Pons (tissue), 1 donor: ENCODE measurements around the gene VDR.
"Not testable (repeated sequence)": the region's sequence is repeated elsewhere in the genome, so short reads cannot be mapped to it uniquely, and the experiment has no call there.

ENCODE experiments used
- DNase-seq: peaks from one replicate; pipeline ENCODE4 v3.0.0-alpha.2; 2016; ENCODE audit warnings: low spot score

Gene VDR

DNA sequence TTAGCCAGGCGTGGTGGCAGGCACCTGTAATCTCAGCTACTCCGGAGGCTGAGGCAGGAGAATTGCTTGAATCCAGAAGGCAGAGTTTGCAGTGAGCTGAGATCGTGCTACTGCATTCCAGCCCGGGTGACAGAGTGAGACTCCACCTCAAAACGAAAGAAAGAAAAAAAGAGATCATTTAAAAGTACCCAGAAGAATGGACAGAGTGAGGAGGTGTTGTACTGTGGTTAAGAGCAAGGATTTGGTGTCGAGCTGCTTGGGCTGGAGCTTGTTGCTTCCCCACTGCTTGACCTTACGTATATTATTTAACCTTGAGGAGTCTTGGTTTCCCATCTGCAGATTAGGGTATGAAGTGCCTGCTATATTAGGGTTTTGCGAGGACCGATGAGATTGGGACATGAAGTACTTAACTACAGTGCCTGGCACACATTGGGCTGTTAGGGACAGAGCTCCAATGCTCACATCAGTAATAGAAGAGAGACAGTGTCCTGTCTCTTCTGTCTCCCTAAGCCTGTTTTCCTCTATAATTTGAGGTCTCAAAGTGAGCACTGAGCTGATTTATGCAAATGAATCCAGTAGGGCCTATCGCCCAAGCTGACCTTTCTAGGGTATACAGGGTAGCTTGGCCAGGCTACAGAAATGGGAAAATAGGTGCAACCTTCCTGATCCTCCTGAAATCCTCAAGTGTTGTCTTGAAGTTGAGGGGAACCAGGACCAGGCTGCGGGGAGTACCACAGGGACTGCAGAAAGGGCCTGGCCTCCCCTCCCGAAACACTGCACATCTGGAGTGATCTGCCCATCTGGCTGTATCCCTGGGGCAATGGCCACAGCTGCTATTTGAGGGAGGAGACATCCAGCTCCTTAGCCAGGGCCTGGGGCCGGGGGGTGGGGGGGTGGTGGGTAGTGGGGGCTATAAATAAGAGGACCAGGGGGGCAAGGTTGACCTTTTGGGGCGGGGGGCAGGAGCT lies 76.5 kb downstream of the VDR start:
- no peak for DNase-seq

DNA sequence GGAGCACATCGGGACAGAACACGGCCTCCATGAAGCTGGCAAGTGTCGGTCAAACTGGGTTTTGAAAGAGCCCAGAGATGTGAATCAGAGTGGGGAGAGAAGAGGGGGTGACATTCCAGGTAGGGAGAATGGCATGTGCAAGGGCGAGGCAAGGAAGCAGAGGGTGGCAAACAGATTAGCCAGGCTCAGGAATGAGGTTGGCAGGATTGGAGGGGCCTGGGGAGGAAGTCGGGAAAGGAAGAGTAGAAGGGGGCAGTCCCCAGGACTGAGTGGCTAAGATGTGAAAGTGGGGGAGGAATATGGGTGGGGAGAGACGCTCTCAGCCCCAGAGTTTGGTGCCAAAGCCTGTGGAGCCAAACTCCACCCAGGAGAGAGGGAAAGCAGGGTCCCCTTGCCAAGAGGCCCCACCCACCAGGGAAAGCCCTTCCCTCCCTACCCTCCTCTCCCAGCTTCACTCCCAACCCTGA lies 79.6 kb downstream of the VDR start:
- no peak for DNase-seq

DNA sequence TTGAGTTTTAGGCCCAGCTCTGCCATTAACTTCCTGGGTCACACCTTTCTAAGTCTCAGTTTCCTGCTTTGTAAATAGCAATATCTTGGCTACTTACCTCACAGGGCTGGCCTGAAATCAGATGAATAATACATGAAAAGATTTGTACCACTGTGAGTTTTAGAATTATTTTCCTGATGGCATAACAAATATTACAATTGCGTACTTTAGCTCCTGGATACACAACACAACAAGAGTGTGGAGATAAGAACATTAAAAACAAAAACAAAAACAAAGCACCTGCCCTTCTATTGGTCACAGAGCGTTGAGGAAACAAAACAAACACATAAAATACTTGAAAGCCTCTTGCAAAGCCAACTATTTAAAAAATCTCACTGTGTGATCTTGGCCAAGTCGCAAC lies 80.2 kb downstream of the VDR start:
- no peak for DNase-seq

DNA sequence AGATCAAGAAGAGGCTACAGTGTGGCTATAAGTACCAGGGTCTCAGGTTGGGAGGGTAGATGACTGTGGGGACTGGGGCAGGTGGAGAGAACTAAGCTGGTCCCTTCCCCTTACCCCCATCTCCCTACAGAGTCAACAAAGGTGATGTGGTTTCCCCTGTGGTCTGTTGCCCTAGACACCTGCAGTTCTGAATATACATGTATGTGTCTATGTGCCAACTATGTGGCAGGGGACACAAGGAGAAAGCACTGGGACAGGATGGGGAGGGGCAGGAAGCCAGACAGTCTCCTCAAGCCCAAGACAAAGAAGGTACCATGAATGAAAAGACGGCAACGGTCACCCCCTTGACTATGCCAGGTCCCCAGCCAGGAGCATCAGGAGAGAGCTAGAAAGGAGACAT lies 80.6 kb downstream of the VDR start:
- no peak for DNase-seq

DNA sequence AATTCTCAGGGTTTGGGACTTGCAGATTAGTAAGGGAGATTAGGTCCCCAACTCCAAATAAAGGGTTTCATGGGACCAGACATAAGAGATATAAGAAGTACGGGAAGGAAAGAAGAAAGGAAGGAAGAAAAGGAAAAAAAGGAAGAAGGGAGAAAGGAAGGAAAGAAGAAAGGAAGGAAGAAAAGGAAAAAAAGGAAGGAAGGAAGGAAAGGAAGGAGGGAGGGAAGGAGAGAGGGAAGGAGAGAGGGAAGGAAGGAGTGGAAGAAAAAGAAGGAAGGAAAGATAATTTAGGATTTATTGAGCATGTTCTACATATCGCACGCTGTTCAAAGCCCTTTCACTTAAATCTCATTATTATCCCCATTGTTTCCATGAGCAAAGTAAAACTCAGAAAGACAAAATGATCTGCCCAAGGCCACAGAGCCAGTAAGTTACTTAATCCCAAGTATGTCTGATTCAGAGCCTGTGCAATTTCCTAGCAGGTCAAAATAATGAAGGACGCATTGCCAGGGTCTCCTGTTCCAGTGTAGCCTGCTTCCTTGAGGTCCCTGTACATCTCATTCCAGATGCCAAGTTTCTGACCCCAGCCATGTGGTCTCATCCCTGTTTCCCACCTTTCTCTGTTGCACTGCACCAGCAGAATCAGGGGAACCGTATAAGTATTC lies 81.2 kb downstream of the VDR start:
- no peak for DNase-seq

DNA sequence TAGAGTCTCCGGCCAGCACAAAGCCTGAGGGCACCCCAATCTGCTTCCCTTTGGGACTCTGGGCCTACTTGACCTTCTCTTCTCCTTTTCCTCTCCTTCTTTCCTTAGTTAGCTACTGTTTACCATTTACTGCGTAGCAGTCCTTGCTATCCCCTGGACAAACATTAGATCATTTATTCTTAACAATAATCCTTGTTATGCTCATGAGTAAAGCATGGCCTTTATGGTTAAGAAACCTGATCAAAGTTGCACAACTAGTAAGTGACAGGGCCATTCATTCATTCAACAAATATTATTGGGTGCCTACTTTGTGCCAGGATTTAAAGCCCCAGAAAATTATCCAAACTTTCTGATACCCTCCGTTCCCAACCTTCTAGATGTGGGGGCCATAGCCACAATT lies 81.9 kb downstream of the VDR start:
- DNase-seq, result no peak

DNA sequence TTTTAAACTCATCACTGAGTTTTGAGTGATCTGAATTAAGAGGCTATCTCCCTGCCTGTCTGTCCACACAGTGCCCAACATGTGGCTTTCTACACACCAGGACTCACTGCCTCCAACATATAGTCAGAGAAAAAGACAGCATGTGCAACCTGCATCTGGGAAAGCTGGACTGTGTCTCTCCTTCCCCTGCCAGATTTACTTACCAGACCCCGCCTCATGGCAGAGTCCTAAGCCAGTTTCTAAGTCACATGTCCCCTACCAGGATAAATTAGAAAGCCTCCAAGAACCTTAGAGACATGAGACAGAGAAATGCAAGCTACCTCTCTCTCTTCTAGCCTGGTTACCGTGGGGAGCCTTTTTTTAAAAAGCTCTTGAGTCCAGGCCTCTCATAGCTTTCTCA lies 82.4 kb downstream of the VDR start:
- DNase-seq, result no peak

DNA sequence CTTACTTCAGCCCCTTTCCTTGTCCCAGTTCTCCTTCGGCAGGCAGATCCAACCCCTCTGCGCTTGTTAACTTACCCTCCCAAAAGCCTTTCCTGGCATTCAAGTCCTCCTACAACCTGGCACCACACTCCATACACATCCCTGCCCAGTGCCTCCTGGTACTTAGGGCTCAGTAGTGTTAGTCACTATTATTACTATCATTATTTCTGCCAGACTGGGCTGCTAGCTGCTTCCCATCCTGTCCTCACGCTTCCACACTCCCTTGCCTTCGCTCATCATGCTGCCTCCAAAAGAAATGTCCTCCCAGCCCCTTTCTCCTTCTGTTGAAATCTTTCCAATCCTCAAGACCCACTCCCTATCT lies 83.5 kb downstream of the VDR start:
- no peak for DNase-seq

DNA sequence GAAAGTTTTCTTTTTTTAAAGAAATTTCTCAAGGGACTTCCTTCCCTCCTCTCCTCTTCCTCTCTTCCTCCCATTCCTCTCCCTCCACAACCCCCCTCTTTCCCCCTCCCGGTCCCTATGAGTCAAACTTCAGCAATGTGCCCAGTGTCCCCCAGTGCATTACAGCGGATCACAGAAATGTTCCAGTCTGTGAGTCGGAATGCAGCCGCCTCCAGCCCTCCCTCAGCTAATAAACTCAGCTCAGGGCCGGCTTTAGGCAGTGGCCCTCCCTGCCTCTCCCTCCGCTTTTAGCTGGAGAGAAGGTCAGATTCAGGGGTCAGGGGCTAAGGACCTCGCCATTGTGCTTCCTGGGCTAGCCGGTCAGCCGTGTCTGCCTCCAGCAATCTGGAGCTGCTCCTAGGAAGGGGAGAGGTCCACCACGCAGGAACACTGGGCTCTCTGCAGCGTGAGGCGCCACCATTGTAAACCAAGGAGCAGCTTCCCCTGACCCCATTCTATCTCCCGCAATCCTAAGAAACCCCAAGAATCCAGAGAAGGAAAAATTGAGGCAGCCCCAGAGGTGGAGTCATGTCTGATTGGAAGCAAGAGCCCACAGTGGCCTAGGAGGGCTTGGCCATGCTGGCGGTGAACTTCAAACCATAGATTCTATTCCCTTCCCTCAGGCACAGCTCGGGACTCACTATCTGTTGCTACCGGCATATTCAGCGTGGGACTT lies 84.0 kb downstream of the VDR start:
- no peak for DNase-seq

DNA sequence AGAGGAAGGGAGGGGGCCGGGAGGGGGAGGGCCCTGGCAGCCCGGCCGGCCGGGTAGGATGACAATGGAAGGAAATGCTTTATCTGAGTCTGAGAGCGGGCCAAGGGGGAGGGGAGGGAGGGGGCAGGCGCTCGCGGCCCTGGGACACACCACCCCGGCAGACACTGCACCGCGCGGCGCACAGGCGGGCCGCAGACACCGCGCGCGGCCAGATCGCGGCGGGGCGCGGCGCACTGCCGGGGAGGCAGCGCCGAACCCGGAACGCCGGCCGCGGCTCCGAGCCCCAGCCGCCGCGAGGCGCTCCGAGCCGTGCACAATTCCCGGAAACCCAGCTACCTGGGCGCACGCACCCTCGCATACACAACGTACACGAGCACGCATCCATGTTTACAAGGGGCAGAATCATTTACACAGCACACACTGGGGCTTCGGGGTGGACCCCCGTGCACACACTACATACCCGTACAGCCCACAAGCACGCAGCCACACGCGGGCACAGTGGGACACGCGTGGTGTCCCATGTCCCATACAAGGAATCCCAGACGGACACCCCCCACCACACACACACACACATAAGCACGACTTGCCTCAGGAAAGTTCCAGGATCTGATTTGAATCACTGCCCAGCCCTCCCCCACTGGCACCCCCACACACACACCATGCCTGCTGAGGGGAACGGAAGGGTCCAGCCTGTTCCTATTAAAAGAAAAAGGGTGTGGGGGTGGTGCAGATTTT lies 84.7 kb downstream of the VDR start, which contains the start of gene HDAC7:
Gene HDAC7 (minus strand): TSS at position 8 of the 735 bp plus-strand sequence. CDS start 118 bp downstream, outside the sequence.
- peak; percentile 55 for DNase-seq

DNA sequence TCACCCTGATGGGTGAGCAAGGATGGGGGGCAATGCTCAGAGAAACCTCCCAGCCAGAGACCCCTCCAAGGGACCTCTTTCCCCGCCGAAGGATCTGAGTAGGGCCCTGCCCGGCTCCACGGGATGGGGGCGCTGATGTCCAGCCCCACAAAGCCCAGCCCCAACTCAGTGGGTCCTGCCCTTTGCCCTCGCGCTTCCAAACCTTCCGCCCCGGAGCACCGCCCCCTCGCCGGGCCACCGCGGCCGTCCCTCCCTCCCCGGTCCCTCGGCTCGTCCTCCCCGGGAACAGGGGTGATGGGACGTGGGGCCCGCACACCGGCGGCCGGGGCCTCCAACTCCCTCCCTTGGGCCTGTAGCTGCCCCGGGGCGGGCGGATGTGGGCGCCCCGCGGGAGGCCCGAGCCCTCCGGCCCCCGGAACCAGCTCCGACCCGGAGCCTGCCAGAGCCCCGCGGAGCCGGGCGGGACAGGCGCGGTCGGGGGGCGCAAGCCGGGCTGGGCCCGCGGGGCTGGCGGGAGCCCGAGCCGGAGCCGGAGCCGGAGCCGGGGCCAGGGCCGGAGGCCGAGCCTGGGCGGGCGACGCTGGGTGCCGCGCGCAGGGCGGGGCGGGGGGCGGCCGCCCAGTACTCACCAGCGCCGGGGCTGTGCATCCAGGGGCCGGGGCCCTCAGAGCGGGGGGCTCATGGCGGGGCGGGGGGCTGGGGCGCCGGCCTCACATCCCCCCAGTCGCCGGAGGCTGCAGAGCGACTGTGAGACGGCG lies 85.5 kb downstream of the VDR start:
- no peak for DNase-seq

DNA sequence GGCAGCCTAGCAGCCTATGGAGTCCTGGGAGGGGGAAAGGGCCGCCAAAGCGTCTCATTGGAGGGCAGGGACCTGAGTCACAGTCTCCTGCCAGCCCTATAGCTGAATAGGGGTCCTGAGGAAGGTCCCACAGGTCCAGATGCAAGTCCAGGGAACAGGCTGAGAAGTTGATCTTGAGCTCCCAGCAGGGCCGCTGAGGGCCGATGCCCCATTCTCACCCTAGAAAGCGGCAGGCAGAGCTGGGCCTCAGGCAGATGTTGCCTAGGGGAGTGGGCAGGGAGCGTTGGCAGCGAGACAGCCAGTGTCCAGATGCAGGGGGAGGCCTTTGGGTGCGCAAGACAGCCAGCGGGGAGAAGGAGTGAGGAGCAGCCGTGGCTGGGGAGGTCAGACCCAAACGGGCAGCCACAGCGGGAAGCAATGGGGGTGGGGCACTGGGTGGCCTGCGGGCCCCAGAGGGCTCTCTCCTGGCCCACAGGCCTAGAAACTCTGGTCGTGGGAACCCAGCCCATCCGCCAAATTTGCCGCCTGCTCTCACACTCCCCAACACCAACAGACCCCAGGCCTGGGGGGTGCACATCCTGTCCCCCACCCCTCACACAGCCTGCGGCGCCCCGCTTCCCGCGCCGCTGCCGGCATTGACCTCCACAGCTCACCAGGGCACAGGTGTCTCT lies 86.2 kb downstream of the VDR start:
- no peak for DNase-seq

DNA sequence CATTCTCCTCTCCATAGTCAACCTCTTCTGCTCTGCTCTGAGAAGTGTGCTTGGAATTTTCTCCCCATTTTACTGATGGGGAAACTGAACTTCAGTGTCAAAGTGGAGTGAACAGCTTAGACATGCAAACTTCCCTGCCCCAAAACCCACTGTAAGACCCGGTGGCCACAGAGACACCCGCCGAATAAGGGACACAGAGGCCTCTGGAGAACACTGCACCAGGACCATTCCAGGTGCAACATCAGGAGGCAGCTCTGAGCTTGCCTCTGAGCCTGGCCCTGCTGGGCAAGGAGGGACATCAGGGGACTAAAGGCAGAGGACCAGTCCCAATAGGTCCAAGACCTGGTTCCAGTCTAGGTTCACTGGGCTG lies 86.8 kb downstream of the VDR start:
- DNase-seq, result no peak

DNA sequence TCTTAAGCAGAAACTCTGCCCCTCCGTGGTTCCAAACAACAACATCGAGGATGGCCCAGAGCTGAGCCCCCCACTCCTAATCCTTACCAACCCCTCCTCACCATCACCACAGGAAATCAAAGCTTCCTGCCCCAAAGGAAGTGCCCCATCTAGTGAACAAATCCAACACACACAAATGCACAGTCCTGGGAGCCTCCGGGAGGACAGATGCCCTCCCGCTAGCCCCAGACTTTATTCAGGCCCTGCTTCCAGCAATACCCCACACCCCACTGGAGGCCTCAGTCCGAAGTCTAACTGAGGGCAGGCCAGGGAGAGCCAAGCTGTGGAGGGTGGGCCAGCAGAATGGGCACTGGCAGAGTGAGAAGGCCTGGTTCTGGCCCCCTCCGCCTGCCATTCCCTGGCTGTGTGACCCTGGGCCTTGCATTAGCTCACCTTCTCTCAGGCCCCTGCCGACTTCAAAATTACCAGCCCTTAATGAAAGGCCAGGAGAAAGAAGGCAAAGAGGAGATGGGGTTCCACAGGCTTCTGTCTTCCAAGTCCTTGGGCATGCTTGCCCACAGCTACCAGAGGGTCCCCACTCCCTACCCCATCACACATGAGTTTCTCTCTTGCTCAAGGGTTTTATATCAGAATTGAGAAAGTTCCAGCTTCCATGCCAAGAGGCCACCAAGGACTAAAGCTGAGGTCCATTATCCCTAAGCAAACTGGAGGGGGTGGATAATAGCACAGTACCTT lies 87.4 kb downstream of the VDR start:
- no peak for DNase-seq

DNA sequence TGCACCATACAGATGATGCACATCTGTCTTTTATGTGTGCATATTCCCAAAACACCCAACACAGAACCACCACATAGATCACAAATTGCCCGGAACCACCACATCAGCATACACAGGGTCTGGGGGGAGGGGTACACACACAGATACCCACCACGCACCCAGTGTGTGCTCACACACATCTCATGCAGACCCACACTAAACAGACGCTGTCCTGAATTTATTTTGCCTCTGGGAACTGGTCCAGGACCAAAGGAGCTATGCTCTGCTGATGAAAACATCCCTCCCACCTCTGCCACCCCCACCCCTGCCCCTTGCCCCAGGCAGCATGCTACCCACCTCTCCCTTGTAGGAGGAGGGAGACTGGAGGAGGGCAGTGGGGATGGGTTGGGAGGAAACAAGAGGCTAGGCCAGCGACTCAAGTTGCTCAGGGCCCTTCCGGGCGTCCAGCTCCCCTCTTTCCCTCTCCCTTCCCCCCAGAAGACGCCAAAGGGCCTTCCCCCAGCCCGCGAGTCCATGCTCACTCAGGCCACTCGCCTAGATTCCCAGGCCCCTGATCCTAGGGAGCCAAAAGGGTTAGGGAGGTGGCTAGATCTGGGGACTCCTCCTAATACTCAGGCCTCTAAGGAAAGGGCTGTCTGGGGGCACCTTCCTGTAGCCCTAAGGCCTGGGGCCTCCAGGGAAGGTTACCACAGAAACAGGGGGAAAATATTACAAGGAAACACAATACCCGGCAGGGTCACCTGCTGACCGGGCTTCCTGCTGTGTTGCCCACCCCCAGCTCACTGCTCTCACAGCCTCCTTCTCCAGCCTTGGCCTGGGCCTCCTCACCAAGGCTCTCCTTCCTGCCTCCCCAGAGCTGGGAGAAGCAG lies 88.2 kb downstream of the VDR start:
- no peak for DNase-seq

DNA sequence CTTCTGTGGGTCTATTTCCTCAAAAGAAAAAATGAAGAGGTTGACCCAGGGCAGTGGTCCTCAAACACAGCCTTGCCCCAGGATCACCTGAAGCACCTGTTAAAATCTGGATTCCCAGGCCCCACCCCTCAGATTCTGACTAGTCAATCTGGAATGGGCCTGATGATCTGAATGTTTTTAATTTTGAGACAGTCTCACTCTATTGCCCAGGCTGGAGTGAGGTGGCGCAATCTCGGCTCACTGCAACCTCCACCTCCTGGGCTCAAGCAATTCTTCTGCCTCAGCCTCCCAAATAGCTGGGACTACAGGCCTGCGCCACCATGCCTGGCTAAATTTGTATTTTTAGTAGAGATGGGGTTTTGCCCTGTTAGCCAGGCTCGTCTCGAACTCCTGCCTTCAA lies 89.3 kb downstream of the VDR start:
- DNase-seq, result not testable (repeated sequence)

DNA sequence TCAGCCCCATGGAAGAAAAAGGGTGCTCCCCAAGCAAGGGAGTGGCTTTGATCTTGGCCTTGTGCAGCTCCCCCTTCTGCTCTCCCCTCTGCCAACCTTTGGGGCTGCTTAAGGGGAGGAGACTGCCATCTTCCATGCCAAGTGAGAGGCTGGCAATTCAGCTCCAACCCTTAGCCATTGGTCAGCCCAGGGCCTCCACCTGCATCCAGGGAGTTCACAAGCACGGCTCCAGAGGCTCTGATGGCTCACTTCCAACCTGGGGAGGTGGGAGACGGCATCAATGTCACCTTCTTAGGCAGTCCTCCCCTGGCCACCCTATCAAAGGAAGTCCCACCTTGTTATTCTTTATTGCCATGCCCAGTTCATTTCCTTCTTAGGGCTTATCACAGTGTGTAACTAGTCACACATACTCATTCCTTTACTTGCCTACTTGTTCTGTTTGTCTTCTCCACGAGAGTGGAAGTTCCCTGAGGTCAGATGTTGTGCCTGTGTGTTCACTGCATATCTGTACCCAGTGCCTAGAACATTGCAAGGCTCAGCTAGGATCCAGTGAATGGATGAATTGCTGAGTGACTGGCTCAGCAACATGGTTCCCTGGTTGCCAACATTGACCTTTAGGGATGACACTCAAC lies 90.1 kb downstream of the VDR start:
- DNase-seq, result no peak

DNA sequence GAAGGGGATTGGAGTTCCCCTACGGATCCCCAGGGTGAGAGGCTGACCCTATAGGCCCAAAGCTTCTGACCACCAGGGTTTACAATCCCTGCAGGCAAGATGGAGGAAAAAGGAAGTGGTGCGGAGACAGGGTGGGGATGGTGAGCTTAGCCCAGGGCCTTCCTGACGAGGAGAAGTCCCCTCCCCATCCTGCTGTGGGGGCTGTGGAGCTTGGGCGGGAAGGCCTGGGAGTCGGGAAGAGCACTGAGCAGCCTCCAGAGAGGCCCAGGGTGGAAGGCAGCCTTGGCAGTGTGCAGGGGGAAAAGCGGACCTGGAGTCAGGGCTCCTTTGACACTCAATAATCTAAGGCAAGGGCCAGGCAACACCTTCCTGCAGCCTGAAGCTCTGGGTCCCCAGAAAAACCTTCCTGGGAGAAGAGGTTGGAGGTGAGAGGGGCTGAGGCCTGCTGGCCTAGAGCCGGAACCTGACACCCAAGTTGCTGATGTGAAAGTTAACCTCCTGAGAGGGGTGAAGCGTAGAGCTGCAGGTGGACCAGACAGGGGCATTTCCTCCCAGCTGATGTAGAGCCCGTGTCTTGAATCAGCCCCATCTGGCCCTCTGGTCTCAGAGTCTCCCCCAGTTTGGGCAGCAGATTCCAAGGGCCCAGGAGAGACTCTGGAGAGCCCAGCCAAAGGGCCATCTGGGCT lies 91.1 kb downstream of the VDR start:
- no peak for DNase-seq
